ENCODE measurements around the gene XXYLT1. TPM values are rescaled to one million over a fixed set of nuclear protein-coding genes. Genes with fewer than 3 reads are reported as not detected.

XXYLT1 gene
- total RNA-seq, 1 donor from 2014 or later = 16.4 TPM

DNA sequence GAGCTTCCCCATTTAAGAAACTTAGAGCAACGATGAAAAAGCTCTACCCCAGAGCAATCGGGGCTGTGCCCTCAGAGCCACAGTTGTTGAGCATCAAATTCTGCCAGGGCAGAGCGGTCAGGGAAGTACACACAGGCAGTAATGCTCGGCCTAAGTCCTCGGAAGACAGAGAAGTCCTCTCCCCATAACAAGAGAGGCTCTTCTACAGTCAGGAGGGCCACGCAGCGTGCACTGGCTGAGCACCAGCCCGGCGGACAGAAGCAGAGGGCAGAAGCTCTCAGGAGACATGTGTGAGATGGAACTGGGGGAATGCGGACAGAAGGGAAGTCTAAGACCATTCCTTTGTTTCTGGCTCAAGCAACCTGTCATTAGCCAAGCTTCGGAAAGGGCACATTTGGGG lies 95.9 kb downstream of the XXYLT1 start:
- H3K4me3 ChIP-seq = no peak overlapping the region
- H3F3A ChIP-seq (ENCODE audit: low read depth) = no peaks in the 10 kb centered on the region
- H3K4me1 Mint-ChIP-seq = peaks cover 42% of the 10 kb centered on the region
- H3K27ac ChIP-seq = no peak overlapping the region
- no peaks in the 10 kb centered on the region for H3K9me3 ChIP-seq (ENCODE audit: low read depth)
- peaks cover 18% of the 10 kb centered on the region for H3K4me1 ChIP-seq
- no peaks in the 10 kb centered on the region for H3K27me3 ChIP-seq
- no peak overlapping the region for H3K9ac ChIP-seq
- peaks cover 3% of the 10 kb centered on the region for H3K9me3 Mint-ChIP-seq
- peak overlapping the region; percentile 19 for H3K4me3 Mint-ChIP-seq
- H4K20me1 ChIP-seq (ENCODE audit: low read depth) = no peaks in the 10 kb centered on the region
- no peak for TF ChIP-seq CTCF (IDR thresholded peaks at IDR 0.05)
- TF ChIP-seq EZH2phosphoT487 (IDR thresholded peaks at IDR 0.05) = no peak
- no peak overlapping the region for H2AFZ ChIP-seq (replicated peaks)
- no peaks in the 10 kb centered on the region for H3K79me2 ChIP-seq (ENCODE audit: low read depth)
- no peak overlapping the region for H3K27ac Mint-ChIP-seq
- no peak for DNase-seq (ENCODE audit: low spot score)
- no peak overlapping the region for H3K4me2 ChIP-seq
- no peaks in the 10 kb centered on the region for H3K36me3 ChIP-seq
- peaks cover 21% of the 10 kb centered on the region for H3K36me3 Mint-ChIP-seq
- peaks cover 4% of the 10 kb centered on the region for H3K27me3 Mint-ChIP-seq (ENCODE audit: insufficient read depth, low read depth)

GRCh38 chr3:195173657-195174056 lies 97.3 kb downstream of the XXYLT1 start:
- H3K27ac ChIP-seq = no peak overlapping the region
- Mint-ChIP-seq H3K4me1 (peaks cover 33% of the 10 kb centered on the region), H3K27ac (peak overlapping the region; percentile 74), H3K4me3 (no peak overlapping the region), H3K27me3 (ENCODE audit: insufficient read depth, low read depth) (peaks cover 4% of the 10 kb centered on the region), H3K36me3 (peaks cover 19% of the 10 kb centered on the region), H3K9me3 (peaks cover 3% of the 10 kb centered on the region)
- H3K4me3 ChIP-seq = no peak overlapping the region
- no peaks in the 10 kb centered on the region for H3F3A ChIP-seq (ENCODE audit: low read depth)
- H4K20me1 ChIP-seq (ENCODE audit: low read depth) = no peaks in the 10 kb centered on the region
- peak overlapping the region; percentile 36 for H3K4me2 ChIP-seq
- no peak for DNase-seq (ENCODE audit: low spot score)
- no peaks in the 10 kb centered on the region for H3K36me3 ChIP-seq
- no peak overlapping the region for H2AFZ ChIP-seq (replicated peaks)
- H3K9me3 ChIP-seq (ENCODE audit: low read depth) = no peaks in the 10 kb centered on the region
- H3K79me2 ChIP-seq (ENCODE audit: low read depth) = no peaks in the 10 kb centered on the region
- no peak overlapping the region for H3K9ac ChIP-seq
- peaks cover 16% of the 10 kb centered on the region for H3K4me1 ChIP-seq
- H3K27me3 ChIP-seq = no peaks in the 10 kb centered on the region
- TF ChIP-seq CTCF (IDR thresholded peaks at IDR 0.05) = no peak
- no peak for TF ChIP-seq EZH2phosphoT487 (IDR thresholded peaks at IDR 0.05)
- no peak for TF ChIP-seq EZH2 (IDR thresholded peaks at IDR 0.05)

- Histone ChIP-seq H4K20me1 (ENCODE audit: low read depth) (no peaks in the 10 kb centered on the region), H3K79me2 (ENCODE audit: low read depth) (no peaks in the 10 kb centered on the region), H3K27me3 (no peaks in the 10 kb centered on the region), H3K9ac (no peak overlapping the region), H3K4me2 (no peak overlapping the region), H3K36me3 (no peaks in the 10 kb centered on the region), H3F3A (ENCODE audit: low read depth) (no peaks in the 10 kb centered on the region), H3K4me3 (no peak overlapping the region), H3K9me3 (ENCODE audit: low read depth) (no peaks in the 10 kb centered on the region), H3K4me1 (peaks cover 16% of the 10 kb centered on the region), H3K27ac (no peak overlapping the region), H2AFZ (replicated peaks) (no peak overlapping the region)
- peak overlapping the region; percentile 82 for H3K27ac Mint-ChIP-seq
- DNase-seq (ENCODE audit: low spot score) = no peak
- H3K4me3 Mint-ChIP-seq = no peak overlapping the region
- H3K36me3 Mint-ChIP-seq = peaks cover 17% of the 10 kb centered on the region
- no peak for TF ChIP-seq CTCF (IDR thresholded peaks at IDR 0.05)
- no peak for TF ChIP-seq EZH2phosphoT487 (IDR thresholded peaks at IDR 0.05)
- TF ChIP-seq EZH2 (IDR thresholded peaks at IDR 0.05) = no peak
- peaks cover 3% of the 10 kb centered on the region for H3K9me3 Mint-ChIP-seq
- H3K27me3 Mint-ChIP-seq (ENCODE audit: insufficient read depth, low read depth) = peaks cover 4% of the 10 kb centered on the region
- H3K4me1 Mint-ChIP-seq = peaks cover 32% of the 10 kb centered on the region
Observed at GRCh38 chr3:195172896-195173295, 98.1 kb downstream of the XXYLT1 start.
